HG02798 (cell line): ENCODE data around the gene KRT26.
"Not testable (repeated sequence)": the region's sequence is repeated elsewhere in the genome, so short reads cannot be mapped to it uniquely, and the experiment has no call there.

Experiments
- ATAC-seq: cut with Tn5 transposase; IDR thresholded peaks from one replicate; pipeline ENCODE4 v1.9.1; 2021; ENCODE audit warnings: mild to moderate bottlenecking; ENCODE audit not compliant: unreplicated experiment, poor library complexity

KRT26 gene

GRCh38 chr17:40795019-40795667 lies 23.1 kb upstream of the KRT26 start:
- ATAC-seq = no peak

GRCh38 chr17:40794466-40794865 lies 22.5 kb upstream of the KRT26 start:
- no peak for ATAC-seq

- ATAC-seq = no peak
These were observed 21.8 kb upstream of the KRT26 start for GRCh38 chr17:40793832-40794231.

GRCh38 chr17:40791787-40792436 lies 19.9 kb upstream of the KRT26 start:
- ATAC-seq = no peak

GRCh38 chr17:40791111-40791510 lies 19.1 kb upstream of the KRT26 start:
- no peak for ATAC-seq

GRCh38 chr17:40782450-40782849 lies 10.4 kb upstream of the KRT26 start, which contains the start of gene KRT27:
TSS of gene KRT27 (minus strand) at chr17:40782550. CDS start at chr17:40782493, 57 bp downstream.
- ATAC-seq = no peak

GRCh38 chr17:40779181-40779909 lies 7.3 kb upstream of the KRT26 start:
- no peak for ATAC-seq

- no peak for ATAC-seq
These were observed 6.5 kb upstream of the KRT26 start for GRCh38 chr17:40778461-40778860.

GRCh38 chr17:40777971-40778370 lies 6.0 kb upstream of the KRT26 start:
- no peak for ATAC-seq

GRCh38 chr17:40777459-40777858 lies 5.5 kb upstream of the KRT26 start:
- ATAC-seq = no peak

- ATAC-seq = no peak
These were observed 3.9 kb upstream of the KRT26 start for GRCh38 chr17:40775945-40776344.

GRCh38 chr17:40765657-40766056 lies 6.3 kb downstream of the KRT26 start:
- ATAC-seq = no peak

- no peak for ATAC-seq
These were observed 8.2 kb downstream of the KRT26 start for GRCh38 chr17:40763752-40764151.

GRCh38 chr17:40760105-40761016 lies 11.6 kb downstream of the KRT26 start:
- ATAC-seq = no peak

GRCh38 chr17:40755231-40755630 lies 16.8 kb downstream of the KRT26 start, which contains the start of gene KRT25:
TSS of gene KRT25 (minus strand) at chr17:40755331. CDS start at chr17:40755271, 60 bp downstream.
- ATAC-seq = no peak

- ATAC-seq = no peak
These were observed 18.2 kb downstream of the KRT26 start for GRCh38 chr17:40753804-40754203.

GRCh38 chr17:40751065-40751464 lies 20.9 kb downstream of the KRT26 start:
- no peak for ATAC-seq

- ATAC-seq = no peak
These were observed 21.6 kb downstream of the KRT26 start for GRCh38 chr17:40750391-40750790.

- ATAC-seq = not testable (repeated sequence)
These were observed 23.3 kb downstream of the KRT26 start for GRCh38 chr17:40748666-40749065.

- ATAC-seq = no peak
These were observed 33.4 kb downstream of the KRT26 start for GRCh38 chr17:40738553-40738952.
